H9 (cell line): Measurements from ENCODE around the gene MCM3AP. TPM values are rescaled to one million over a fixed set of nuclear protein-coding genes. Genes with fewer than 3 reads are reported as not detected.

ENCODE experiments used
- DNase-seq: peaks from one replicate; pipeline ENCODE4 v3.0.0-alpha.2; 2017
- H2AFZ ChIP-seq: one replicate; pipeline ENCODE4 v1.6.1; 2013; ENCODE audit warnings: mild to moderate bottlenecking, low read length, control low read depth, moderate library complexity
- H2AK5ac ChIP-seq: 2 replicates; pipeline ENCODE4 v1.6.1; 2013; ENCODE audit warnings: low read length, control low read depth, mixed read lengths; ENCODE audit not compliant: insufficient read length
- H2BK120ac ChIP-seq: one replicate; pipeline ENCODE4 v1.6.1; 2013; ENCODE audit warnings: low read depth, mild to moderate bottlenecking, low read length, control low read depth, inconsistent platforms; ENCODE audit not compliant: poor library complexity, severe bottlenecking
- H2BK12ac ChIP-seq: 2 replicates; pipeline ENCODE4 v1.6.1; 2013; ENCODE audit warnings: low read length, control low read depth, mixed read lengths, low read depth; ENCODE audit not compliant: insufficient read length
- H2BK15ac ChIP-seq: 2 replicates; pipeline ENCODE4 v1.6.1; 2013; ENCODE audit warnings: low read depth, low read length, control low read depth
- H2BK20ac ChIP-seq: one replicate; pipeline ENCODE4 v1.6.1; 2013; ENCODE audit warnings: low read depth, mild to moderate bottlenecking, low read length, control low read depth, inconsistent platforms; ENCODE audit not compliant: poor library complexity, severe bottlenecking
- H2BK5ac ChIP-seq: 2 replicates; pipeline ENCODE4 v1.6.1; 2013; ENCODE audit warnings: low read length, control low read depth, mixed read lengths; ENCODE audit not compliant: insufficient read length
- H3K14ac ChIP-seq: 2 replicates; pipeline ENCODE4 v1.6.1; 2013; ENCODE audit warnings: low read length, control low read depth; ENCODE audit not compliant: insufficient read depth
- H3K18ac ChIP-seq: 2 replicates; pipeline ENCODE4 v1.6.1; 2013; ENCODE audit warnings: low read depth, mild to moderate bottlenecking, mixed read lengths, low read length, control low read depth; ENCODE audit not compliant: insufficient read length
- H3K23ac ChIP-seq: 2 replicates; pipeline ENCODE4 v1.6.1; 2013; ENCODE audit warnings: low read length, control low read depth, mixed read lengths, low read depth; ENCODE audit not compliant: insufficient read length
- H3K23me2 ChIP-seq: 2 replicates; pipeline ENCODE4 v1.6.1; 2013; ENCODE audit warnings: low read depth, mild to moderate bottlenecking, mixed read lengths, low read length, control low read depth; ENCODE audit not compliant: insufficient read length, poor library complexity, severe bottlenecking
- H3K27ac ChIP-seq: 2 replicates; pipeline ENCODE4 v1.5.1; 2013; ENCODE audit warnings: low read length, control low read depth, mixed read lengths, low read depth; ENCODE audit not compliant: insufficient read length
- H3K27me3 ChIP-seq: 2 replicates; pipeline ENCODE4 v1.6.1; 2013; ENCODE audit warnings: low read length, control low read depth, inconsistent platforms; ENCODE audit not compliant: insufficient read depth
- H3K4ac ChIP-seq: 2 replicates; pipeline ENCODE4 v1.6.1; 2013; ENCODE audit warnings: low read depth, mild to moderate bottlenecking, control low read depth, inconsistent platforms, low read length, moderate library complexity
- H3K4me1 ChIP-seq: 2 replicates; pipeline ENCODE4 v1.6.1; 2013; ENCODE audit warnings: low read length, control low read depth, inconsistent platforms; ENCODE audit not compliant: insufficient read depth
- H3K4me2 ChIP-seq: 2 replicates; pipeline ENCODE4 v1.6.1; 2013; ENCODE audit warnings: low read length, control low read depth, mixed read lengths; ENCODE audit not compliant: insufficient read length, insufficient read depth
- H3K56ac ChIP-seq: 2 replicates; pipeline ENCODE4 v1.6.1; 2013; ENCODE audit warnings: low read depth, mild to moderate bottlenecking, mixed read lengths, low read length, control low read depth; ENCODE audit not compliant: insufficient read length
- H3K79me1 ChIP-seq: 2 replicates; pipeline ENCODE4 v1.6.1; 2013; ENCODE audit warnings: low read depth, mild to moderate bottlenecking, moderate library complexity, low read length, control low read depth, inconsistent platforms; ENCODE audit not compliant: insufficient read depth, poor library complexity, severe bottlenecking
- H3K79me2 ChIP-seq: 2 replicates; pipeline ENCODE4 v1.6.1; 2013; ENCODE audit warnings: low read length, control low read depth, inconsistent platforms; ENCODE audit not compliant: insufficient read depth
- H3K9ac ChIP-seq: 2 replicates; pipeline ENCODE4 v1.6.1; 2013; ENCODE audit warnings: low read length, control low read depth, mixed read lengths; ENCODE audit not compliant: insufficient read length; ENCODE audit errors: extremely low read depth
- H3K9me3 ChIP-seq: one replicate; pipeline ENCODE4 v1.6.1; 2013; ENCODE audit warnings: low read depth, low read length, inconsistent platforms; ENCODE audit not compliant: control insufficient read depth
- H3T11ph ChIP-seq: one replicate; pipeline ENCODE4 v1.6.1; 2013; ENCODE audit warnings: mild to moderate bottlenecking, low read length, control low read depth, inconsistent platforms
- H4K20me1 ChIP-seq: one replicate; pipeline ENCODE4 v1.6.1; 2013; ENCODE audit not compliant: control insufficient read depth, insufficient read length, insufficient read depth
- H4K5ac ChIP-seq: 2 replicates; pipeline ENCODE4 v1.6.1; 2013; ENCODE audit warnings: low read depth, mild to moderate bottlenecking, mixed read lengths, low read length, control low read depth; ENCODE audit not compliant: insufficient read length
- H4K8ac ChIP-seq: replicated peaks from 2 replicates; pipeline ENCODE4 v1.6.1; 2013; ENCODE audit warnings: low read length, control low read depth, mixed read lengths, low read depth; ENCODE audit not compliant: insufficient read length
- H4K91ac ChIP-seq: 2 replicates; pipeline ENCODE4 v1.6.1; 2013; ENCODE audit warnings: low read depth, mild to moderate bottlenecking, moderate library complexity, mixed read lengths, low read length, control low read depth; ENCODE audit not compliant: insufficient read length
- H3K27ac Mint-ChIP-seq, 3 experiments: 2 replicates in 2 of 3; 3 replicates in 1 of 3; pipeline ENCODE4 v1.8.0; 2020 to 2021; ENCODE audit warnings: mixed read lengths in 3 of 3, mild to moderate bottlenecking in 1 of 3, moderate library complexity in 1 of 3
- H3K27me3 Mint-ChIP-seq: 2 replicates; pipeline ENCODE4 v1.8.0; 2021; ENCODE audit warnings: low read depth, mild to moderate bottlenecking, moderate library complexity, mixed read lengths
- H3K36me3 Mint-ChIP-seq, 3 experiments: 2 replicates in 2 of 3; 3 replicates in 1 of 3; pipeline ENCODE4 v1.8.0; 2020 to 2021; ENCODE audit warnings: low read depth in 3 of 3, mixed read lengths in 3 of 3; ENCODE audit not compliant: insufficient read depth in 1 of 3
- H3K4me1 Mint-ChIP-seq, 2 experiments: 2 replicates each; pipeline ENCODE4 v1.8.0; 2020; ENCODE audit warnings: mixed read lengths in 2 of 2
- H3K4me3 Mint-ChIP-seq, 2 experiments: 2 replicates in 1 of 2; 3 replicates in 1 of 2; pipeline ENCODE4 v1.8.0; 2020 to 2021; ENCODE audit warnings: mild to moderate bottlenecking in 2 of 2, mixed read lengths in 2 of 2, moderate library complexity in 1 of 2
- H3K9me3 Mint-ChIP-seq, 2 experiments: 2 replicates in 1 of 2; 3 replicates in 1 of 2; pipeline ENCODE4 v1.8.0; 2020; ENCODE audit warnings: mild to moderate bottlenecking in 2 of 2, mixed read lengths in 2 of 2, moderate library complexity in 1 of 2
- CTCF ChIP-seq: fragments of 200-600 bp; sonication (generic); conservative IDR thresholded peaks from 3 replicates; pipeline ENCODE4 v1.8.0; 2021; ENCODE audit warnings: antibody characterized with exemption, mild to moderate bottlenecking
- WGBS: extraction: QIAGEN DNeasy Blood & Tissue Kit; methylation state at CpG from one replicate; pipeline ENCODE4 v1.1.7; 2013; ENCODE audit warnings: missing lambda C conversion rate, low lambda C conversion rate, mixed read lengths; ENCODE audit not compliant: insufficient read length; ENCODE audit errors: extremely low coverage; 5-methylcytosine and 5-hydroxymethylcytosine counted together
- total RNA-seq: library from RNA; stranded (reverse); gene quantifications from 2 replicates; pipeline ENCODE4 v1.2.1, GENCODE V29; 2021

MCM3AP gene
- total RNA-seq, 1 experiment from 2014 or later = 124 TPM

GRCh38 chr21:46308431-46308830 is 23.0 kb upstream of the MCM3AP start:
- no peak overlapping the region for H3K23ac ChIP-seq
- no peaks in the 10 kb centered on the region for H3K9me3 ChIP-seq
- no peaks in the 10 kb centered on the region for H3K79me2 ChIP-seq
- no peak overlapping the region for H2AK5ac ChIP-seq
- peaks cover 15 to 59% (median 50%) of the 10 kb centered on the region in 3 experiments; a peak in 6 of 7 replicates for H3K36me3 Mint-ChIP-seq
- H3K27me3 ChIP-seq = no peaks in the 10 kb centered on the region
- no peak overlapping the region for H3K4me2 ChIP-seq
- no peak overlapping the region for H4K5ac ChIP-seq
- no peak overlapping the region for H4K91ac ChIP-seq
- H3T11ph ChIP-seq = no peak overlapping the region
- H4K20me1 ChIP-seq = peaks cover 2% of the 10 kb centered on the region
- H3K4me1 ChIP-seq = no peaks in the 10 kb centered on the region
- no peak overlapping the region for H2BK120ac ChIP-seq
- no peaks in the 10 kb centered on the region for H3K9me3 Mint-ChIP-seq
- H2BK5ac ChIP-seq = no peak overlapping the region
- no peaks in the 10 kb centered on the region for H3K23me2 ChIP-seq
- no peak for DNase-seq
- no peak for TF ChIP-seq CTCF
- H2BK12ac ChIP-seq = no peak overlapping the region
- H3K9ac ChIP-seq = no peak overlapping the region
- H3K56ac ChIP-seq = no peak overlapping the region
- no peak overlapping the region for H2BK15ac ChIP-seq
- H2AFZ ChIP-seq = no peak overlapping the region
- no peak overlapping the region for H3K27ac Mint-ChIP-seq
- H3K27ac ChIP-seq = no peak overlapping the region
- no peak overlapping the region for H3K4me3 Mint-ChIP-seq
- H3K27me3 Mint-ChIP-seq = no peaks in the 10 kb centered on the region
- no peak overlapping the region for H3K14ac ChIP-seq
- no peak overlapping the region for H3K4ac ChIP-seq
- H2BK20ac ChIP-seq = no peak overlapping the region
- no peak overlapping the region for H4K8ac ChIP-seq
- H3K18ac ChIP-seq = no peak overlapping the region
- WGBS = no CpG with 5 or more reads among the region's 2 CpGs
- H3K79me1 ChIP-seq = no peaks in the 10 kb centered on the region
- no peaks in the 10 kb centered on the region for H3K4me1 Mint-ChIP-seq
